Stimulated activated memory B cell treated with anti-CD40 and anti-IgM and Interleukin-4, amounts not matched to agents 10 μg/mL and 1 μg/mL and 100 μg/mL, for 72 hours (primary cell): ENCODE measurements around the gene GJC1.

Experiments
- ATAC-seq: fragments of 150-1000 bp; cut with Tn5 transposase; 2 replicates; pipeline ENCODE4 v1.10.0; 2021
- H3K27ac Mint-ChIP-seq: one replicate; pipeline ENCODE4 v1.8.0; 2022; ENCODE audit warnings: mild to moderate bottlenecking, mixed read lengths
- H3K27me3 Mint-ChIP-seq: one replicate; pipeline ENCODE4 v1.8.0; 2022; ENCODE audit warnings: mixed read lengths
- H3K36me3 Mint-ChIP-seq: one replicate; pipeline ENCODE4 v1.8.0; 2022; ENCODE audit warnings: mixed read lengths
- H3K4me1 Mint-ChIP-seq: one replicate; pipeline ENCODE4 v1.8.0; 2022; ENCODE audit warnings: mixed read lengths
- H3K4me3 Mint-ChIP-seq: one replicate; pipeline ENCODE4 v1.8.0; 2022; ENCODE audit warnings: mild to moderate bottlenecking, moderate library complexity, mixed read lengths
- H3K9me3 Mint-ChIP-seq: one replicate; pipeline ENCODE4 v1.8.0; 2022; ENCODE audit warnings: mixed read lengths

The GJC1 gene

GRCh38 chr17:44795928-44796327 is 34.2 kb downstream of the GJC1 start:
- H3K36me3 Mint-ChIP-seq = no peaks in the 10 kb centered on the region

GRCh38 chr17:44795421-44795820 is 34.7 kb downstream of the GJC1 start:
- no peaks in the 10 kb centered on the region for H3K36me3 Mint-ChIP-seq
- H3K9me3 Mint-ChIP-seq = no peaks in the 10 kb centered on the region
- no peak overlapping the region for H3K27ac Mint-ChIP-seq
- no peak for ATAC-seq
- H3K27me3 Mint-ChIP-seq = peaks cover 7% of the 10 kb centered on the region
- H3K4me1 Mint-ChIP-seq = no peaks in the 10 kb centered on the region
- no peak overlapping the region for H3K4me3 Mint-ChIP-seq

More at GRCh38 chr17:44795928-44796327, 34.2 kb downstream of the GJC1 start:
- ATAC-seq = no peak
- Mint-ChIP-seq H3K4me3 (no peak overlapping the region), H3K4me1 (no peaks in the 10 kb centered on the region), H3K27ac (no peak overlapping the region), H3K27me3 (peaks cover 7% of the 10 kb centered on the region), H3K9me3 (no peaks in the 10 kb centered on the region)

DNA sequence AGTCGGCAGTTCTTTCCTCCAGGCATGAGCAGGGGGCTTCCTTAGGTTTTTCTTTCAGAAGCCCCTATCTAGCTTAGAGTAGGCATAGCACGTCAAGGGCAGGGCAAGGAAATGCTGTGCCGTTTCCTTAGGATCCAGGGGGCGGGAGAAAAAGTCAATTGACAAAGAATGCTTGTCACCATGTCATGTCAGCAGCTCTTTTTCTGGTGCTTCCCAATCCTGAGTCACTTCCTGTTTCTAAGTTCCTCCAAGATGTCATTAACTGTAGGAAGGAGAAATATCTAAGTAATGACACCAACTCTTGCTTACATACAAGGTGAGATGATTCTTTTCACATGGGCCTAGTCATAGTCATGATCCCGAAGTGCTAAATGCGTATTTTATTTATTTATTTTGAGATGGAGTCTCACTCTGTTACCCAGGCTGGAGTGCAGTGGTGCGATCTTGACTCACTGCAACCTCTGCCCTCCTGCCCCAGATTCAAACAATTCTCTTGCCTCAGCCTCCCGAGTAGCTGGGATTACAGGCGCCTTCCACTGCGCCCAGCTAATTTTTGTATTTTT is 35.2 kb downstream of the GJC1 start:
- Mint-ChIP-seq H3K4me3 (no peak overlapping the region), H3K9me3 (no peaks in the 10 kb centered on the region), H3K27ac (no peak overlapping the region), H3K36me3 (no peaks in the 10 kb centered on the region), H3K4me1 (no peaks in the 10 kb centered on the region), H3K27me3 (peaks cover 7% of the 10 kb centered on the region)
- no peak for ATAC-seq

GRCh38 chr17:44793885-44794842 is 35.9 kb downstream of the GJC1 start:
- Mint-ChIP-seq H3K27me3 (peaks cover 7% of the 10 kb centered on the region), H3K4me1 (no peaks in the 10 kb centered on the region), H3K9me3 (no peaks in the 10 kb centered on the region), H3K27ac (no peak overlapping the region), H3K4me3 (no peak overlapping the region), H3K36me3 (no peaks in the 10 kb centered on the region)
- no peak for ATAC-seq

DNA sequence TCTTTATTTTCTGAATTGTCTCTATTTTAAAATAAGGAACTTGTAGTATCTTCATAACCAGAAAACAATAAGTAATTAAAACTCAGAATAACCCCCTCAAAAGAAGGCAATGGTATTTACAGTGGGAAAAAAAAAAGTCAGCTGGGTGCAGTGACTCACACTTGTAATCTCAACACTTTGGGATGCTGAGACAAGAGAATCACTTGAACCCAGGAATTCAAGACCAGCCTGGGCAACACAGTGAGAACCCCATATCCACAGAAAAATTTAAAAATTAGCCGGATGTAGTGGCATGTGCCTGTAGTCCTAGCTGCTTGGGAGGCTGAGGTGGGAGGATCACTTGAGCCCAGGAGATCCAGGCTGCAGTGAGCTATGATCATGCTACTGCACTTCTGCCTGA is 37.8 kb downstream of the GJC1 start:
- Mint-ChIP-seq H3K9me3 (no peaks in the 10 kb centered on the region), H3K4me1 (no peaks in the 10 kb centered on the region), H3K27ac (no peak overlapping the region), H3K27me3 (peaks cover 17% of the 10 kb centered on the region), H3K4me3 (no peak overlapping the region), H3K36me3 (no peaks in the 10 kb centered on the region)
- no peak for ATAC-seq

GRCh38 chr17:44788139-44788538 is 41.9 kb downstream of the GJC1 start:
- Mint-ChIP-seq H3K36me3 (no peaks in the 10 kb centered on the region), H3K9me3 (no peaks in the 10 kb centered on the region), H3K4me1 (no peaks in the 10 kb centered on the region), H3K27ac (no peak overlapping the region), H3K4me3 (no peak overlapping the region), H3K27me3 (peaks cover 18% of the 10 kb centered on the region)
- ATAC-seq = no peak

- Mint-ChIP-seq H3K27ac (no peak overlapping the region), H3K4me1 (no peaks in the 10 kb centered on the region), H3K27me3 (peaks cover 18% of the 10 kb centered on the region), H3K36me3 (no peaks in the 10 kb centered on the region), H3K9me3 (no peaks in the 10 kb centered on the region), H3K4me3 (no peak overlapping the region)
- peak; percentile 59 for ATAC-seq
Observed at GRCh38 chr17:44787271-44787940, 42.7 kb downstream of the GJC1 start.

- ATAC-seq = peak; percentile 29
- no peak overlapping the region for H3K27ac Mint-ChIP-seq
- no peak overlapping the region for H3K4me3 Mint-ChIP-seq
- H3K36me3 Mint-ChIP-seq = no peaks in the 10 kb centered on the region
- H3K9me3 Mint-ChIP-seq = no peaks in the 10 kb centered on the region
- H3K4me1 Mint-ChIP-seq = no peaks in the 10 kb centered on the region
- H3K27me3 Mint-ChIP-seq = peaks cover 18% of the 10 kb centered on the region
Observed at GRCh38 chr17:44786551-44787081, 43.5 kb downstream of the GJC1 start.

DNA sequence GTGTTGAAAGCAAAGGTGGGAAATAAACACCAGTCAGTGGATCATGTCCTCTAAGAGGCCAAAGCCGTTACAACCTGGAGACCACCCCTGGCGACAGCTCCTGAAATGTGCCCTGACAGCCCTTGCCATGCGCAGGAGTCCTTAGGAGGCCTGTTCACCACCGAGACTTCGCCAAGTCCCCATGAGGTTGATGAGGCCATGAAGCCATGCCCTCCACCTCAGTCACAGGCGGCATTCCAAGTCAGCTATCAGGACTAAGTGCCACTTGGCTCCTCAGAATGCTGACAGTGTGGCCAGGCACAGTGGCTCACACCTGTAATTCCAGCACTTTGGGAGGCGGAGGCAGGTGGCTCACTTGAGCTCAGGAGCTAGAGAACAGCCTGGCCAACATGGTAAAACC is 44.2 kb downstream of the GJC1 start:
- Mint-ChIP-seq H3K9me3 (no peaks in the 10 kb centered on the region), H3K27ac (no peak overlapping the region), H3K27me3 (peaks cover 18% of the 10 kb centered on the region), H3K4me1 (no peaks in the 10 kb centered on the region), H3K4me3 (no peak overlapping the region), H3K36me3 (no peaks in the 10 kb centered on the region)
- ATAC-seq = no peak

DNA sequence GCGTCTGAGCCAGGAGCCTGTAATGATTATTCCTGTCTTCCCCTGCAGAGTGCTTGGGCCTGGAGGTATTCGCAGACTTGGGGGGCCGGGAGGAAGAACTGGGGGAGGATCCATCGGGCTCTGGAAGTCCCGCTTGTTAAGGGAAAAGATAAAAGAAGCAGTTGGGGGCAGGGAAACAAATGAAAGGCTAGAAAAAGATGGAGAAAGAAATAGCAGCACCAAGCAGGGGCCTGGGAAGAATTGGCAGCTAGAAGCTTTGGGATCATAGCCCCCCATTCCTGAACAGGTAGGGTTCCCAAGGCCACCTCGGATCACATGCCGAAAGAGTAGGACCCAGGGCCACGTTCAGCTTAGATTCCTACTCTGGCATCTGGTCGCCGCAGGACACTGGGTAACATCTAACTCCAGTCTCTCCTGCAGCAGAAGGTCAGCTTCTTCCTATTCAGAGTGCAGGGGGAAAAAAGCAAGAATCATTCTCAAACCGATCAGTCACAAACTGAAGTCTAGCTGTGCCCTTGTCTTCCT is 47.7 kb downstream of the GJC1 start:
- H3K27ac Mint-ChIP-seq = no peak overlapping the region
- no peak for ATAC-seq
- H3K36me3 Mint-ChIP-seq = no peaks in the 10 kb centered on the region
- no peaks in the 10 kb centered on the region for H3K9me3 Mint-ChIP-seq
- H3K27me3 Mint-ChIP-seq = peaks cover 37% of the 10 kb centered on the region
- H3K4me3 Mint-ChIP-seq = no peak overlapping the region
- H3K4me1 Mint-ChIP-seq = peaks cover 13% of the 10 kb centered on the region

DNA sequence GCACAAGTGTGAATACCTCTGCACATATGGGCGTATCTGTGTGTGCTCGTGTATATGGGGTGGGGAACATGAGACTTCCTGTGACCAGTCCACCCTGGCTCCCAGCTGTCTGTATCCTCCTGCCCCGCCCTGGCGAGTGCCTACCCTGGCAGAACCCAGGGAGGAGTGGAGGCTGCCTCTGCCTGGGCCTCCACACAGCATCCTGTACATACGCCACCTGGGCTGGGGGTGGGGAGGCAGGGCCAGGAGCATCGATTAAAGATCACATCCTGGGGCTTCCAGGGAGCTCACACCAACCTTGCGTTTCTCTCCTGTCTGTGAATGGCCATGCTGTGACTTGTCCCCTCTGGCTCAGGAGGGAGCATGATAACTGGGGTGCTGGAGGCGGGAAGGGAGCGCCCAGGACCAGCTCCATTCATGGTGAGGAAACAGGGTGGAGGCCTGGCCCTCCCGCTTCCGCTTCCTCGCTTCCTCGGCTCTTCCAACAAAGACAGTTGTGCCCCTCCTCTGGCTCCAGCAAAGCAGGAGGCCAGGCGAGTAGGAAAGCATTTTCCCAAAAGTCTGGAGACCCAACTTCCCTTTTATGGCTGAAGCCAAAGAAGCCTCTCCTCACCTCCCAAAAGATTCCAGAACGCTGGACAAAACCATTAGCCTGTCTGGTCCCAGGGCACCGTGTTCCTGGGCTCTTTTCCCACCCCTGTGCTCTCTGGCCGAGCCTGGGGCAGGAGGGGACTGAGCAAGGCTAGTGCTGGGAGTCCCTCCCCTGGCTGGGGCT is 48.3 kb downstream of the GJC1 start:
- H3K36me3 Mint-ChIP-seq = no peaks in the 10 kb centered on the region
- H3K27ac Mint-ChIP-seq = no peak overlapping the region
- H3K27me3 Mint-ChIP-seq = peaks cover 37% of the 10 kb centered on the region
- no peak for ATAC-seq
- H3K4me1 Mint-ChIP-seq = peaks cover 13% of the 10 kb centered on the region
- H3K9me3 Mint-ChIP-seq = no peaks in the 10 kb centered on the region
- no peak overlapping the region for H3K4me3 Mint-ChIP-seq

DNA sequence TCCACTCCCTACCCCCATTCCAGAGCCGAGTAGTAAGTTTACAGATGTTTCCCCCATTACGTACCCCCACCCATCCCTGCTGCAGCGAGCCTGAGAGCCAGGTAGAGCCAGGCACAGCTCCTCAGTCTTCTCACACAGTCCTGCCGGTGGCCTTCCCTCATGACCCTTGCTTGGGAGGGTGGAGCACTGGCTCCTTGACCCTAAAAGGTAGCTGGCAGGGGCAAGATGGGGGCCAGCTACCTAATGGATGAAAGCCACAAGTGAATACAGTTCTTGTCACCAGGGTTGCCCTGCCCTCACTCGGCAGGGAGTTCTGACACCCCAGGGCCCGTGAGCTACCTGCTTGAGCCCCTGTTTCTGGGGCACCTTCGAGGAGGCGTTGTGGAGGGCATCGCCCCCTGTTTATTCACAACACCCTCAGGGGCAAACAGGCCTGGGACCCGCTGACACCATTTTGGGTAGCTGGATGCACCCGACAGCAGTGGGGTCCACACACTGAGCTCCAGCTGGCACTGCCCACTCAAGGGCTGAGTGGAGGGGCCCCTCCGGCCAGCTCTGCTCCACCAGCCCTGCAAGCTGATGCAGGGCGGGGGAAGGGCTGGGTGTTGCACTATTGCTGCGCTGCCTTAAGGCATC is 49.1 kb downstream of the GJC1 start:
- ATAC-seq = no peak
- Mint-ChIP-seq H3K9me3 (no peaks in the 10 kb centered on the region), H3K27ac (no peak overlapping the region), H3K4me3 (no peak overlapping the region), H3K4me1 (peaks cover 18% of the 10 kb centered on the region), H3K36me3 (no peaks in the 10 kb centered on the region), H3K27me3 (peaks cover 37% of the 10 kb centered on the region)

GRCh38 chr17:44780161-44780560 is 49.9 kb downstream of the GJC1 start:
- H3K4me1 Mint-ChIP-seq = peaks cover 20% of the 10 kb centered on the region
- no peak overlapping the region for H3K27ac Mint-ChIP-seq
- peaks cover 37% of the 10 kb centered on the region for H3K27me3 Mint-ChIP-seq
- no peak overlapping the region for H3K4me3 Mint-ChIP-seq
- H3K36me3 Mint-ChIP-seq = no peaks in the 10 kb centered on the region
- ATAC-seq = no peak
- no peaks in the 10 kb centered on the region for H3K9me3 Mint-ChIP-seq
